Lower lobe of right lung (tissue), 2 donors: ENCODE measurements around the gene ARAP2. TPM values are rescaled to one million over a fixed set of nuclear protein-coding genes. Genes with fewer than 3 reads are reported as not detected.

Experiments
- ATAC-seq, 2 donors: fragments of 200-7000 bp; cut with Tn5 transposase; one replicate each; pipeline ENCODE4 v1.9.1; 2020 to 2022; ENCODE audit warnings: mild to moderate bottlenecking in 2 of 2, moderate library complexity in 2 of 2
- DNase-seq: peaks from one replicate; pipeline ENCODE4 v3.0.0-alpha.2; 2020
- H3K27ac ChIP-seq: fragments of 200-600 bp; one replicate; pipeline ENCODE4 v1.8.0; 2022
- H3K27me3 ChIP-seq: fragments of 200-600 bp; one replicate; pipeline ENCODE4 v1.8.0; 2022; ENCODE audit warnings: low read depth
- H3K36me3 ChIP-seq: fragments of 200-600 bp; one replicate; pipeline ENCODE4 v1.8.0; 2022; ENCODE audit warnings: mild to moderate bottlenecking
- H3K4me1 ChIP-seq: fragments of 200-600 bp; one replicate; pipeline ENCODE4 v1.8.0; 2022
- H3K4me3 ChIP-seq: fragments of 200-600 bp; one replicate; pipeline ENCODE4 v1.8.0; 2022; ENCODE audit warnings: mild to moderate bottlenecking
- H3K9me3 ChIP-seq: fragments of 200-600 bp; one replicate; pipeline ENCODE4 v1.8.0; 2022
- CTCF ChIP-seq: fragments of 200-600 bp; IDR thresholded peaks from one replicate; pipeline ENCODE4 v1.8.0; 2022; ENCODE audit warnings: antibody characterized with exemption, mild to moderate bottlenecking
- intact Hi-C: fragments of 100-400 bp; cut with DNase I; formaldehyde crosslinking; loops from one replicate; pipeline ENCODE4 v1.11.0; 2022
- total RNA-seq: library from RNA; stranded (reverse); fragmentation: NEBNext Ultra II Directional; extraction: Animal tissue kit (Norgen Biotek cat#: 25700); gene quantifications from one replicate; pipeline ENCODE4 v1.2.1, GENCODE V29; 2021
- donor health status: DM: no; HTN: yes; CAD: no; lungs with severe emphysema.

Gene ARAP2
- total RNA-seq, 1 donor from 2014 or later, result 74.5 TPM

GRCh38 chr4:36141186-36141585 lies 103.1 kb downstream of the ARAP2 start:
- ATAC-seq (no peak), DNase-seq (no peak)
- H3K4me3 ChIP-seq, result no peak overlapping the region
- H3K27ac ChIP-seq, result no peak overlapping the region
- H3K36me3 ChIP-seq, result peaks cover 4% of the 10 kb centered on the region
- H3K4me1 ChIP-seq, result no peaks in the 10 kb centered on the region
- H3K9me3 ChIP-seq, result no peaks in the 10 kb centered on the region
- no peak for TF ChIP-seq CTCF
- intact Hi-C loops, result no loop called here
- no peaks in the 10 kb centered on the region for H3K27me3 ChIP-seq

- Histone ChIP-seq H3K36me3 (no peaks in the 10 kb centered on the region), H3K9me3 (no peaks in the 10 kb centered on the region), H3K27ac (no peak overlapping the region), H3K27me3 (no peaks in the 10 kb centered on the region), H3K4me3 (no peak overlapping the region), H3K4me1 (no peaks in the 10 kb centered on the region)
- TF ChIP-seq CTCF, result no peak
- DNase-seq (no peak), ATAC-seq (no peak)
- intact Hi-C loops, result no loop called here
Observed at GRCh38 chr4:36140421-36140820, 103.9 kb downstream of the ARAP2 start.

- Histone ChIP-seq H3K27ac (no peak overlapping the region), H3K4me3 (no peak overlapping the region), H3K27me3 (no peaks in the 10 kb centered on the region), H3K36me3 (no peaks in the 10 kb centered on the region), H3K4me1 (no peaks in the 10 kb centered on the region), H3K9me3 (no peaks in the 10 kb centered on the region)
- no peak for ATAC-seq
- no peak for TF ChIP-seq CTCF
- intact Hi-C loops, result no loop called here
- DNase-seq, result no peak
Observed at GRCh38 chr4:36138220-36138619, 106.1 kb downstream of the ARAP2 start.

- H3K4me3 ChIP-seq, result no peak overlapping the region
- H3K36me3 ChIP-seq, result peaks cover 7% of the 10 kb centered on the region
- no peaks in the 10 kb centered on the region for H3K4me1 ChIP-seq
- intact Hi-C loops, result no loop called here
- DNase-seq (no peak), ATAC-seq (no peak)
- no peak for TF ChIP-seq CTCF
- no peak overlapping the region for H3K27ac ChIP-seq
- H3K27me3 ChIP-seq, result no peaks in the 10 kb centered on the region
- H3K9me3 ChIP-seq, result no peaks in the 10 kb centered on the region
Observed at GRCh38 chr4:36137336-36137735, 107.0 kb downstream of the ARAP2 start.

- intact Hi-C loops, result no loop called here
- TF ChIP-seq CTCF, result no peak
- no peaks in the 10 kb centered on the region for H3K27me3 ChIP-seq
- H3K27ac ChIP-seq, result no peak overlapping the region
- no peaks in the 10 kb centered on the region for H3K4me1 ChIP-seq
- ATAC-seq (no peak), DNase-seq (no peak)
- H3K36me3 ChIP-seq, result peaks cover 7% of the 10 kb centered on the region
- H3K4me3 ChIP-seq, result no peak overlapping the region
- H3K9me3 ChIP-seq, result no peaks in the 10 kb centered on the region
Observed at GRCh38 chr4:36133658-36134057, 110.7 kb downstream of the ARAP2 start.

GRCh38 chr4:36133086-36133485 lies 111.2 kb downstream of the ARAP2 start:
- Histone ChIP-seq H3K36me3 (peaks cover 7% of the 10 kb centered on the region), H3K4me3 (no peak overlapping the region), H3K9me3 (no peaks in the 10 kb centered on the region), H3K27me3 (no peaks in the 10 kb centered on the region), H3K27ac (no peak overlapping the region), H3K4me1 (no peaks in the 10 kb centered on the region)
- no peak for DNase-seq
- ATAC-seq, result no peak
- intact Hi-C loops, result no loop called here
- TF ChIP-seq CTCF, result no peak
